Measurements from ENCODE around the gene AGGF1. TPM values are rescaled to one million over a fixed set of nuclear protein-coding genes. Genes with fewer than 3 reads are reported as not detected.
"Not testable (repeated sequence)": the region's sequence is repeated elsewhere in the genome, so short reads cannot be mapped to it uniquely, and the experiment has no call there.

AGGF1 gene
- total and polyA plus RNA-seq, 10 donors, result 8.2 to 33.6 (median 25.9) TPM

- Histone ChIP-seq H3K36me3 (peaks cover 0 to 28% (median under 1%) of the 10 kb centered on the region in 6 donors), H3K27me3 (replicated peaks in 1 of 7) (peaks cover 0 to 6% (median 0%) of the 10 kb centered on the region in 7 donors), H3K9me3 (no peaks in the 10 kb centered on the region), H3K4me1 (peaks cover 4 to 20% (median 15%) of the 10 kb centered on the region in 6 donors), H3K27ac (no peak overlapping the region), H3K4me3 (no peak overlapping the region)
- intact Hi-C loops (cut with DNase I; ENCODE audit: low total_unique reads), result no loop called here
- TF ChIP-seq POLR2A (IDR thresholded peaks at IDR 0.05) (no peak), CTCF (IDR thresholded peaks at IDR 0.05 in 8 of 11, conservative IDR thresholded peaks at IDR 0.05 in 3 of 11) (no peak)
- 80 to 90% (median 85%) methylated on average over 2 of the region's 2 CpGs for WGBS, 5 donors
- DNase-seq, result no peak
Observed at GRCh38 chr5:77073667-77074066, 43.5 kb downstream of the AGGF1 start.

GRCh38 chr5:77074745-77075144 is 44.5 kb downstream of the AGGF1 start:
- WGBS, 5 donors, result 92 to 97% (median 96%) methylated on average over 4 of the region's 4 CpGs

GRCh38 chr5:77076961-77077828 is 47.0 kb downstream of the AGGF1 start:
- intact Hi-C loops (cut with DNase I; ENCODE audit: low total_unique reads), result no loop called here
- WGBS, 5 donors, result 6 to 11% (median 8%) methylated on average over 23 to 105 of the region's 105 CpGs
- H3K4me3 ChIP-seq, result peak overlapping the region; percentile 36 to 87 (median 55)
- peaks cover 0 to 12% (median 0%) of the 10 kb centered on the region in 6 donors for H3K36me3 ChIP-seq
- H3K27me3 ChIP-seq (replicated peaks in 1 of 7), result peaks cover 0 to 6% (median 0%) of the 10 kb centered on the region in 7 donors
- no peaks in the 10 kb centered on the region for H3K9me3 ChIP-seq
- H3K27ac ChIP-seq, result peak overlapping the region in 7 of 8 donors; percentile 49 to 81 (median 74)
- H3K4me1 ChIP-seq, result peaks cover 4 to 20% (median 15%) of the 10 kb centered on the region in 6 donors
- peak; percentile 94 for DNase-seq
- peak in 2 of 3 donors; percentile 36 to 40 for TF ChIP-seq POLR2AphosphoS5 (IDR thresholded peaks at IDR 0.05)
- no peak for TF ChIP-seq POLR2A (IDR thresholded peaks at IDR 0.05)
- peak in 9 of 11 experiments; percentile 23 to 94 (median 81) for TF ChIP-seq CTCF (IDR thresholded peaks at IDR 0.05 in 8 of 11, conservative IDR thresholded peaks at IDR 0.05 in 3 of 11)

More at GRCh38 chr5:77074745-77075144, 44.5 kb downstream of the AGGF1 start:
- intact Hi-C loops (cut with DNase I; ENCODE audit: low total_unique reads), result no loop called here
- Histone ChIP-seq H3K9me3 (no peaks in the 10 kb centered on the region), H3K36me3 (peaks cover 0 to 22% (median 0%) of the 10 kb centered on the region in 6 donors), H3K27ac (no peak overlapping the region), H3K4me3 (no peak overlapping the region), H3K4me1 (peaks cover 4 to 20% (median 15%) of the 10 kb centered on the region in 6 donors), H3K27me3 (replicated peaks in 1 of 7) (peaks cover 0 to 6% (median 0%) of the 10 kb centered on the region in 7 donors)
- TF ChIP-seq CTCF (IDR thresholded peaks at IDR 0.05 in 8 of 11, conservative IDR thresholded peaks at IDR 0.05 in 3 of 11) (no peak), POLR2A (IDR thresholded peaks at IDR 0.05) (no peak), POLR2AphosphoS5 (IDR thresholded peaks at IDR 0.05) (no peak)
- no peak for DNase-seq

GRCh38 chr5:77077829-77078176 is 47.6 kb downstream of the AGGF1 start:
- peaks cover 4 to 20% (median 15%) of the 10 kb centered on the region in 6 donors for H3K4me1 ChIP-seq
- no peak for DNase-seq
- intact Hi-C loops (cut with DNase I; ENCODE audit: low total_unique reads), result no loop called here
- H3K9me3 ChIP-seq, result no peaks in the 10 kb centered on the region
- 19 to 34% (median 27%) methylated on average over 12 of the region's 12 CpGs for WGBS, 5 donors
- peaks cover 0 to 12% (median 0%) of the 10 kb centered on the region in 6 donors for H3K36me3 ChIP-seq
- TF ChIP-seq CTCF (IDR thresholded peaks at IDR 0.05 in 8 of 11, conservative IDR thresholded peaks at IDR 0.05 in 3 of 11) (peak in 3 of 11 experiments; percentile 10 to 52 (median 16)), POLR2A (IDR thresholded peaks at IDR 0.05) (no peak)
- H3K27ac ChIP-seq, result peak overlapping the region in 7 of 8 donors; percentile 49 to 81 (median 74)
- peak overlapping the region; percentile 36 to 87 (median 55) for H3K4me3 ChIP-seq
- H3K27me3 ChIP-seq (replicated peaks in 1 of 7), result peaks cover 0 to 6% (median 0%) of the 10 kb centered on the region in 7 donors

- H3K36me3 ChIP-seq; H3K27ac ChIP-seq; H3K27me3 ChIP-seq (replicated peaks in 1 of 7); intact Hi-C loops (cut with DNase I; ENCODE audit: low total_unique reads); H3K9me3 ChIP-seq; DNase-seq; H3K4me3 ChIP-seq: not testable (repeated sequence)
- peaks cover 4 to 20% (median 16%) of the 10 kb centered on the region in 6 donors for H3K4me1 ChIP-seq
- WGBS, 5 donors, result 92 to 98% (median 93%) methylated on average over 11 of the region's 11 CpGs
Observed at GRCh38 chr5:77080479-77080878, 50.3 kb downstream of the AGGF1 start.
